SK-N-SH (cell line): ENCODE measurements around the gene TMEM115. TPM values are rescaled to one million over a fixed set of nuclear protein-coding genes. Genes with fewer than 3 reads are reported as not detected.

Source experiments
- CTCF ChIA-PET: fragments of 300-600, 350-600 bp; formaldehyde crosslinking; extraction: SDS; loops from one replicate; lab custom pipeline; 2021; lab: Yijun Ruan, JAX
- POLR2A ChIA-PET: fragments of 350-600 bp; sonication (Branson Sonifier 250); formaldehyde crosslinking; extraction: SDS; loops from one replicate; lab custom pipeline; 2020; ENCODE audit warnings: antibody characterized with exemption, inconsistent platforms; lab: Yijun Ruan, JAX
- DNase-seq: peaks from one replicate; pipeline ENCODE4 v3.0.0; 2012
- H2AFZ ChIP-seq: fragments of 200-600 bp; sonication (generic); 2 replicates; pipeline ENCODE4 v1.8.1; 2016; ENCODE audit warnings: antibody characterized with exemption, mild to moderate bottlenecking, low read depth
- H3F3A ChIP-seq: fragments of 200-600 bp; sonication (generic); replicated peaks from 2 replicates; pipeline ENCODE3; 2016; ENCODE audit warnings: antibody characterized with exemption, mild to moderate bottlenecking; ENCODE audit not compliant: insufficient read depth
- H3K27ac ChIP-seq, 2 experiments: fragments of 200-500 bp in 1 of 2; fragments of 200-600 bp in 1 of 2; sonication (Bioruptor generic) in 1 of 2; sonication (generic), shearing (Covaris generic) in 1 of 2; 2 replicates each; pipeline versions ENCODE4 v1.5.1 to v1.6.1; 2014 to 2016; ENCODE audit warnings: low read depth in 2 of 2, inconsistent platforms in 1 of 2, low read length in 1 of 2, mild to moderate bottlenecking in 1 of 2, mixed read lengths in 1 of 2
- H3K27me3 ChIP-seq: fragments of 200-600 bp; sonication (generic), shearing (Covaris generic); 2 replicates; pipeline ENCODE4 v1.6.1; 2016; ENCODE audit warnings: mixed run types; ENCODE audit not compliant: insufficient read depth
- H3K36me3 ChIP-seq, 2 experiments: fragments of 200-500 bp in 1 of 2; fragments of 200-600 bp in 1 of 2; sonication (Bioruptor generic) in 1 of 2; sonication (generic) in 1 of 2; replicated peaks in 1 of 2; 2 replicates each; pipeline versions ENCODE3 to v1.5.1; 2014 to 2016; ENCODE audit warnings: low read length in 1 of 2, mild to moderate bottlenecking in 1 of 2; ENCODE audit not compliant: insufficient read depth in 2 of 2, control insufficient read depth in 1 of 2
- H3K4me1 ChIP-seq, 2 experiments: fragments of 200-500 bp in 1 of 2; fragments of 200-600 bp in 1 of 2; sonication (Bioruptor generic) in 1 of 2; sonication (generic), shearing (Covaris generic) in 1 of 2; 2 replicates each; pipeline versions ENCODE4 v1.5.1 to v1.6.1; 2014 to 2016; ENCODE audit warnings: low read depth in 1 of 2, low read length in 1 of 2, mixed run types in 1 of 2; ENCODE audit not compliant: insufficient read depth in 2 of 2, control insufficient read depth in 1 of 2
- H3K4me2 ChIP-seq: fragments of 200-600 bp; sonication (generic), shearing (Covaris generic); 2 replicates; pipeline ENCODE4 v1.6.1; 2017; ENCODE audit warnings: mixed run types
- H3K4me3 ChIP-seq, 2 experiments: fragments of 200-500 bp in 1 of 2; fragments of 200-600 bp in 1 of 2; sonication (Bioruptor generic) in 1 of 2; sonication (generic), shearing (Covaris generic) in 1 of 2; 2 replicates each; pipeline versions ENCODE4 v1.5.1 to v1.8.1; 2014 to 2016; ENCODE audit warnings: low read depth in 2 of 2, inconsistent platforms in 1 of 2, low read length in 1 of 2, mild to moderate bottlenecking in 1 of 2, mixed read lengths in 1 of 2, moderate library complexity in 1 of 2
- H3K79me2 ChIP-seq: fragments of 200-600 bp; sonication (generic); 2 replicates; pipeline ENCODE4 v1.8.1; 2017; ENCODE audit warnings: mild to moderate bottlenecking; ENCODE audit not compliant: insufficient read depth
- H3K9ac ChIP-seq: fragments of 200-600 bp; sonication (generic); 2 replicates; pipeline ENCODE4 v1.6.1; 2017; ENCODE audit warnings: mixed run types
- H3K9me2 ChIP-seq: fragments of 200-600 bp; sonication (generic); 2 replicates; pipeline ENCODE4 v1.6.1; 2017; ENCODE audit warnings: mixed run types
- H3K9me3 ChIP-seq: fragments of 200-600 bp; sonication (generic); 2 replicates; pipeline ENCODE4 v1.6.1; 2017; ENCODE audit warnings: mixed run types, mild to moderate bottlenecking, moderate library complexity
- H4K20me1 ChIP-seq: fragments of 200-600 bp; sonication (generic); 2 replicates; pipeline ENCODE4 v1.6.1; 2017; ENCODE audit warnings: mild to moderate bottlenecking, mixed run types; ENCODE audit not compliant: insufficient read depth
- FOXJ3 ChIP-seq: sonication (generic); formaldehyde crosslinking; IDR thresholded peaks from 2 replicates; pipeline ENCODE4 v1.5.1; 2020; ENCODE audit warnings: mild to moderate bottlenecking, missing genetic modification reagents
- FOXM1 ChIP-seq: IDR thresholded peaks from 2 replicates; pipeline ENCODE4 v1.4.0; 2012; ENCODE audit warnings: low read depth, mild to moderate bottlenecking
- GABPA ChIP-seq: IDR thresholded peaks from 2 replicates; pipeline ENCODE4 v1.4.0; 2012; ENCODE audit warnings: low read depth, mild to moderate bottlenecking
- GATA2 ChIP-seq: sonication (generic); formaldehyde crosslinking; IDR thresholded peaks from 2 replicates; pipeline ENCODE4 v1.5.0; 2020; ENCODE audit warnings: mild to moderate bottlenecking, missing genetic modification reagents
- MXI1 ChIP-seq: IDR thresholded peaks from 2 replicates; pipeline ENCODE4 v1.6.1; 2012; ENCODE audit warnings: mild to moderate bottlenecking, low read depth, low read length, improper control_type of control experiment
- PBX3 ChIP-seq: IDR thresholded peaks from 2 replicates; pipeline ENCODE4; 2012
- REST ChIP-seq: IDR thresholded peaks from 2 replicates; pipeline ENCODE4 v1.6.1; 2012; ENCODE audit warnings: mild to moderate bottlenecking, low read depth, low read length, moderate library complexity
- RXRA ChIP-seq: IDR thresholded peaks from 2 replicates; pipeline ENCODE4 v1.4.0; 2012; ENCODE audit warnings: low read depth, mild to moderate bottlenecking, borderline replicate concordance
- SMC3 ChIP-seq: IDR thresholded peaks from 2 replicates; pipeline ENCODE4 v1.6.1; 2012; ENCODE audit warnings: low read depth, low read length, improper control_type of control experiment
- WGBS: methylation state at CpG from one replicate; pipeline ENCODE4 v1.1.6; 2017; ENCODE audit warnings: low lambda C conversion rate; 5-methylcytosine and 5-hydroxymethylcytosine counted together
- polyA plus RNA-seq, 3 experiments: library from polyadenylated mRNA; depleted of rRNA; stranded (reverse); fragments of >200 nt; gene quantifications; 2 replicates each; pipeline ENCODE4 v1.2.3, GENCODE V29; 2012
- TF ChIP-seq, protein P1 (sequence below): IDR thresholded peaks from 2 replicates; pipeline ENCODE4 v1.4.0; 2012; ENCODE audit warnings: low read depth, borderline replicate concordance
- TF ChIP-seq, protein P2 (sequence below): fragments of 200-600 bp; sonication (generic); IDR thresholded peaks from 2 replicates; pipeline ENCODE4 v1.6.1; 2017; ENCODE audit warnings: antibody characterized with exemption, mild to moderate bottlenecking, moderate library complexity

TMEM115 gene
- polyA plus RNA-seq, 1 of the 3 experiments (the other 2 are of a cell fraction), result 47.8 TPM

DNA sequence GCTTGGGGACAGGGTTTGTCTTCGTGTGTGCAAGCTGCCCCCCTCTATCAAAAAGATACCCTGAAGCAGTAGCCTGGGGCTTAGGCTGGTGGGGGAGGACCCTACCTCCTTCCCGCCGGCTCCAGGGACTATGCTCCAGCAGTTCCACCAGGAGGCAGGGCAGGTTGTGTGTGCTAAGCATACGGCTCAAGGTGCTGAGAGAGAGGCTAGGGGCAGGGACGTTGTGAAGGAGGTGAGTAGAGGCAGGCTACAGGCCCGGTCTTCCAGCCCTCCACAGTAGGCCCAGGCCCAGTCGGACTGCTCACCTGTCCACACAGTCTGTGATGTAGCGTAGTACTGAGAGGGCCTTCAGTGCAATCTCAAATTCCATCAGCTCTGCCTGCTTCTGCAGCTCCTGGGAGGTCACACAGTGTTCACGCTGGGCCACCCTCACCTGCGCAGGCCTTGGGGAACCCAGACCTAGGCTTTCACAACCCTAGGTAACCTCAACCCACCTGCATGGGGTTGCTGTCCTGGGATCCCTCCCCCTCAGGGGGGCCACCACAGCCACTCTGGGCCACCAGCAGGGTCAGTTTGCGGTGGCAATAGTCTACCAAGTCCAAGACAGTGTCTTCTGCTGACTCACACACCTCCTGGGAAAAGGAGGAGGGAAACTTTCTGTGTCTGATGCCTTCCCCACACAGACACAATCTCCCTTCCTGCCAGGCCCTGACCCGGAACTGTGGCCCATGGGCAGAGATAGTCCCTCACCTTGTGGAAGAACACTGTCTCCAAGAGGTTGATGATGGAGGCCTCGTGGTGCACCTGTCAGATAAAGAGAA, 16.3 kb downstream of the TMEM115 start:
- H3K9me3 ChIP-seq, result no peaks in the 10 kb centered on the region
- POLR2A ChIA-PET, result no interaction called here
- CTCF ChIA-PET, result interaction anchor here (1.3 to 4.7 kb wide), 7 partner anchors 23 to 218 kb away, joined by 3 to 26 read pairs (median 6); no protein-coding TSS in a partner anchor
- no peaks in the 10 kb centered on the region for H4K20me1 ChIP-seq
- no peak overlapping the region for H3K27ac ChIP-seq
- H3K27me3 ChIP-seq, result no peaks in the 10 kb centered on the region
- H2AFZ ChIP-seq, result no peak overlapping the region
- H3K36me3 ChIP-seq, result peaks cover 0 to 7% of the 10 kb centered on the region in 2 experiments
- no peak overlapping the region for H3K9ac ChIP-seq
- H3K4me1 ChIP-seq, result peaks cover 1 to 17% of the 10 kb centered on the region in 2 experiments; a peak in 2 of 4 replicates
- peaks cover 3% of the 10 kb centered on the region for H3F3A ChIP-seq
- DNase-seq, result no peak
- H3K79me2 ChIP-seq, result peaks cover 5% of the 10 kb centered on the region; the same call in 1 of the 2 replicates
- TF ChIP-seq SMC3 (no peak), FOXJ3 (CRISPR knock-in tag) (no peak), FOXM1 (no peak), RXRA (no peak), GABPA (no peak)
- TF ChIP-seq, protein P1, sequence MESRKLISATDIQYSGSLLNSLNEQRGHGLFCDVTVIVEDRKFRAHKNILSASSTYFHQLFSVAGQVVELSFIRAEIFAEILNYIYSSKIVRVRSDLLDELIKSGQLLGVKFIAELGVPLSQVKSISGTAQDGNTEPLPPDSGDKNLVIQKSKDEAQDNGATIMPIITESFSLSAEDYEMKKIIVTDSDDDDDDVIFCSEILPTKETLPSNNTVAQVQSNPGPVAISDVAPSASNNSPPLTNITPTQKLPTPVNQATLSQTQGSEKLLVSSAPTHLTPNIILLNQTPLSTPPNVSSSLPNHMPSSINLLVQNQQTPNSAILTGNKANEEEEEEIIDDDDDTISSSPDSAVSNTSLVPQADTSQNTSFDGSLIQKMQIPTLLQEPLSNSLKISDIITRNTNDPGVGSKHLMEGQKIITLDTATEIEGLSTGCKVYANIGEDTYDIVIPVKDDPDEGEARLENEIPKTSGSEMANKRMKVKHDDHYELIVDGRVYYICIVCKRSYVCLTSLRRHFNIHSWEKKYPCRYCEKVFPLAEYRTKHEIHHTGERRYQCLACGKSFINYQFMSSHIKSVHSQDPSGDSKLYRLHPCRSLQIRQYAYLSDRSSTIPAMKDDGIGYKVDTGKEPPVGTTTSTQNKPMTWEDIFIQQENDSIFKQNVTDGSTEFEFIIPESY, result no peak
- TF ChIP-seq, all 33 proteins: peak for 0
- Histone ChIP-seq H3K4me2 (no peak overlapping the region), H3K4me3 (no peak overlapping the region), H3K9me2 (no peaks in the 10 kb centered on the region)
- WGBS, result 92% methylated on average over 4 of the region's 13 CpGs

- TF ChIP-seq MXI1 (no peak), GATA2 (no peak), PBX3 (no peak), REST (no peak), SMC3 (no peak)
- TF ChIP-seq, protein P1, result no peak
- TF ChIP-seq, protein P2, sequence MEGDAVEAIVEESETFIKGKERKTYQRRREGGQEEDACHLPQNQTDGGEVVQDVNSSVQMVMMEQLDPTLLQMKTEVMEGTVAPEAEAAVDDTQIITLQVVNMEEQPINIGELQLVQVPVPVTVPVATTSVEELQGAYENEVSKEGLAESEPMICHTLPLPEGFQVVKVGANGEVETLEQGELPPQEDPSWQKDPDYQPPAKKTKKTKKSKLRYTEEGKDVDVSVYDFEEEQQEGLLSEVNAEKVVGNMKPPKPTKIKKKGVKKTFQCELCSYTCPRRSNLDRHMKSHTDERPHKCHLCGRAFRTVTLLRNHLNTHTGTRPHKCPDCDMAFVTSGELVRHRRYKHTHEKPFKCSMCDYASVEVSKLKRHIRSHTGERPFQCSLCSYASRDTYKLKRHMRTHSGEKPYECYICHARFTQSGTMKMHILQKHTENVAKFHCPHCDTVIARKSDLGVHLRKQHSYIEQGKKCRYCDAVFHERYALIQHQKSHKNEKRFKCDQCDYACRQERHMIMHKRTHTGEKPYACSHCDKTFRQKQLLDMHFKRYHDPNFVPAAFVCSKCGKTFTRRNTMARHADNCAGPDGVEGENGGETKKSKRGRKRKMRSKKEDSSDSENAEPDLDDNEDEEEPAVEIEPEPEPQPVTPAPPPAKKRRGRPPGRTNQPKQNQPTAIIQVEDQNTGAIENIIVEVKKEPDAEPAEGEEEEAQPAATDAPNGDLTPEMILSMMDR, result no peak
- ChIA-PET CTCF (interaction anchor here (1.3 to 4.7 kb wide), 4 partner anchors 8 to 219 kb away, joined by 3 to 26 read pairs (median 5); partner anchors contain the start of gene NPRL2), POLR2A (no interaction called here)
- WGBS, result 80% methylated on average over 6 of the region's 13 CpGs
- Histone ChIP-seq H3F3A (no peaks in the 10 kb centered on the region), H3K9me3 (no peaks in the 10 kb centered on the region), H3K4me2 (no peak overlapping the region), H4K20me1 (no peaks in the 10 kb centered on the region), H3K9me2 (no peaks in the 10 kb centered on the region), H3K4me3 (no peak overlapping the region), H3K27me3 (no peaks in the 10 kb centered on the region), H3K79me2 (peaks cover 9% of the 10 kb centered on the region; the same call in 1 of the 2 replicates), H3K27ac (no peak overlapping the region), H3K4me1 (peaks cover 5 to 14% of the 10 kb centered on the region in 2 experiments; a peak in 2 of 4 replicates), H3K9ac (no peak overlapping the region), H2AFZ (no peak overlapping the region), H3K36me3 (no peaks in the 10 kb centered on the region)
- DNase-seq, result no peak
Measured at GRCh38 chr3:50341996-50342650, 17.2 kb downstream of the TMEM115 start.
